Transverse colon (tissue), 4 donors: ENCODE measurements around the gene SLC22A23.

Source experiments
- CTCF ChIP-seq, 5 experiments: fragments of 200-600 bp in 3 of 5; fragments of 450-650 bp in 2 of 5; sonication (generic) in 3 of 5; IDR thresholded peaks; 1 replicate in 2 of 5; 2 replicates in 3 of 5; pipeline ENCODE4 v1.5.1; 2016 to 2017; ENCODE audit warnings: antibody characterized with exemption in 5 of 5, inconsistent platforms in 3 of 5, mild to moderate bottlenecking in 2 of 5, moderate library complexity in 1 of 5
- EP300 ChIP-seq: sonication (generic); formaldehyde crosslinking; IDR thresholded peaks from one replicate; pipeline ENCODE4 v1.6.1; 2017; ENCODE audit warnings: antibody characterized with exemption, low read depth
- POLR2A ChIP-seq: fragments of 450-650 bp; IDR thresholded peaks from one replicate; pipeline ENCODE4 v1.6.1; 2016; ENCODE audit warnings: antibody characterized with exemption, mild to moderate bottlenecking, moderate library complexity
- POLR2AphosphoS5 ChIP-seq, 3 donors: sonication (generic); formaldehyde crosslinking; IDR thresholded peaks; one replicate each; pipeline ENCODE4 v1.6.1; 2016; ENCODE audit warnings: antibody characterized with exemption in 3 of 3

DNA sequence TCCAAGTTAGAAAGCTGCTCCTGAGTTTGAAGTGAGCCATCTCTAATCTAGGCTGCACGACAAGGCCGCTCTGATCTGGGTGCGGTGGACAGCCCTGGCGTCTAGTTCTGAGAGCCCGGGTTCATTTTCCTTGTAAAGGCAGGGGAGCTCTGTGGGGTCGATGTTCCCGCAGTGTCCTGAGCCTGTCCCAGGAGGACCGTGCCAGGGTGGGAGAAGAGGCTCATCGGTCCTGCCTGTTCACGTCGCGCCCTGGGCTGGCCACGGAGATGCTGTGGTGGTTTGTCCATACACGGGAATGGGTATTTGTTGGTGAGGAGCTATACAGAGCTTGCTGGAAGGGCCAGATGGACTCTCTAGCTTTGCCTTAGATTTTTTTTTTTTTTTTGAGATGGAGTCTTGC lies 171.1 kb downstream of the SLC22A23 start:
- TF ChIP-seq CTCF (IDR thresholded peaks at IDR 0.05), result no peak
- no peak for TF ChIP-seq POLR2AphosphoS5 (IDR thresholded peaks at IDR 0.05)
- no peak for TF ChIP-seq POLR2A
- no peak for TF ChIP-seq EP300
